Activated CD4-positive, alpha-beta T cell treated with anti-CD3 and anti-CD28 coated beads for 1 hour (primary cell): Measurements from ENCODE around the gene PLEKHG4B.
A peak's percentile ranks its signal among the peaks of the same experiment; 100 is the strongest.
"Not testable (repeated sequence)": the region's sequence is repeated elsewhere in the genome, so short reads cannot be mapped to it uniquely, and the experiment has no call there.

Experiments
- DNase-seq: peaks from one replicate; pipeline ENCODE4 v3.0.0-alpha.2; 2020

PLEKHG4B gene

DNA sequence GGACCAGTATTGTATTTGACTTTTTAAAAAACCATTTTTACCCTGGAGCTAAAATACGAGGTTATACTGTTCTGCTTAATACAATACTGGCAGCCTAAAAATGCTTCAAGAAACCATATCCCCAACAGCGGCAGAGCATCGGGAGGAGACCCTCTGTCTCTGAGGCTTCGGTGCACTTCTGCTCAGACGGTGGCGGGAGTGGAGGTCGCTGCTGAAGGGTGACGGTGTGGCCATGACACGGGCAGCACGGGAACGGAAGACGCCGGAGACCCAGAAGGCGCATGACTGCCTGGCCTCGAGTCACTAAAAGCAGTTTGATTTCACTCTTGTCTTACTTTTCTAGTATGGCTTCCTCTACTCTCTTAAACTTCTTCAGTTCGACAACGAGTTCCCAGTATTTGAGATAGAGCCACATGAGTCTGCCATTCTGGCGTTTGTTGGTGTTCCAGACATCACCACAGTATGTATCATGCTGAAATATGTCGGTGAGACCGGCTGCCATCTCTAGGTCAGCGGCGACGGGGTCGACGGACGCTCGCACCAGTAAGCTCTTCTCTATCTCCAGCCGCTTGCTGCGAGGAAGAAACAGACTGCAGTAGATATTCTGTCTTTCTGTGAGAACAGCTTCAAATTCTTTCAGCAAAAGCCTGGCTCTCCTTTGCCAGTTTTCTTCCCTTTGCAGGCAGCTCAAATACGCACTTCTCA is 113.2 kb downstream of the PLEKHG4B start:
- no peak for DNase-seq

DNA sequence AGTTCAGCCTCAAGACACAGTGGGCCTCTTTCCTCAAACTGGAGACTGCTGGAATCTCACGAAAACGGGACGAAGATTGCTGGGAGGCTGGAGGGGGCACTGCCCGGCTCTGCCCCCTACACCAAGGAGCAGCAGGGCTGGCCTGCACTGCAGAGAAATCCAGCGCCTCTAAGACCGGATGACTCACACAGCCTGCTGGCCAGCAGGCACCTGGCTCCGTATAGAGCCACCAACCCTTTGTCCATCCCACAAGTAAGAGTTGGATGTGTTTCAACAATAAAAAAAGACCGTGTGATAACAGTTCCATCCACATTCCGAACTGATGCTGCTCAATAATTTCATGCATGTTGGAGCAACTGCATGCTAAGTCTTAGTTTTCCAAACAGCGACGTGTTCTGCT is 114.4 kb downstream of the PLEKHG4B start:
- no peak for DNase-seq

DNA sequence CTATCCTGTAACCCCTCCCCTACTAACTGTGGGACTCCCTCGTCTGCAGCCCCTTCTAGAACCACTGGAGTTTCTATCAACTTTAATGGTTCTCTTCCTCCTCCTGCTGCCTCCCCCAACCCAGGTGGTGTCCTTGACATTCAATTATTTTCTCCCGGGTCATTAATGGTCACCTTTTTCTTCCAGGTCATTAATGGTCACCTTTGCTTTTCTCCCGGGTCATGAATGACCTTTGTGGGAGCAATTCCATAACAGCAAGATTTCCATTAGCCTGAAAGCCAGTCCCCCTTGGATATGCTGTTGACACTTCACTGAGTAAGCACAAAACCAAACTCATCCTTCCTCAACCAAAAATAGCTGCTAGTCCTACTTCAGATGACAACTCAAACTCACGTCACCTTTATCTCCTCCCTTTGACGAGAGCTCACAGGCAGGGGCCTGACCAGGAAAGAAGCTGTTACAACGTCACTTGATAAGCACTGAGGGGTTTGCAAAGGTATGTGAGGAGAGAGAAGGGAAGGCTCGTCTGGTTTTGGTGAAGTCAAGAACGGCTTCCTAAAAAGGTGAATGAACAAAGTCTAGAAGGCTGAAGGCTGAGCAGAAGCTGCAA is 115.1 kb downstream of the PLEKHG4B start:
- no peak for DNase-seq

DNA sequence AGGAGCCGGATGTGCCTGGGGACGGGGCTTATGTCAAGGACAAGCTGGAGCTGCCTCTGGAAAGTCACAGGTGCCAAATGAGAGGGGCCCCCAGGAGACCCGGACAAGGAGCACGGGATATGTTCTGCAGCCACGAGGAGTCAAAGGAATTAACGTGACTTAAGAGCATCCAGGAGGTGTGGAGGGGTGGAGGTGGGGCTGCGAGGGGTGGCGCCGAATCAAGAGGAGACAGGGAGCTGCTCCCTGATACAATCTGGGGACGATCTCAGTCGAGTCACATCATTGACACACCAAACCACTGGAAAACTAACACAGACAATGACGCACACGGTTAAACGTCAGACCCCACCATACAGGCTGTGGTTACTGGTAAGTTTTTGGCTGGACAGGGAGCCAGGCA is 115.6 kb downstream of the PLEKHG4B start:
- DNase-seq: no peak

DNA sequence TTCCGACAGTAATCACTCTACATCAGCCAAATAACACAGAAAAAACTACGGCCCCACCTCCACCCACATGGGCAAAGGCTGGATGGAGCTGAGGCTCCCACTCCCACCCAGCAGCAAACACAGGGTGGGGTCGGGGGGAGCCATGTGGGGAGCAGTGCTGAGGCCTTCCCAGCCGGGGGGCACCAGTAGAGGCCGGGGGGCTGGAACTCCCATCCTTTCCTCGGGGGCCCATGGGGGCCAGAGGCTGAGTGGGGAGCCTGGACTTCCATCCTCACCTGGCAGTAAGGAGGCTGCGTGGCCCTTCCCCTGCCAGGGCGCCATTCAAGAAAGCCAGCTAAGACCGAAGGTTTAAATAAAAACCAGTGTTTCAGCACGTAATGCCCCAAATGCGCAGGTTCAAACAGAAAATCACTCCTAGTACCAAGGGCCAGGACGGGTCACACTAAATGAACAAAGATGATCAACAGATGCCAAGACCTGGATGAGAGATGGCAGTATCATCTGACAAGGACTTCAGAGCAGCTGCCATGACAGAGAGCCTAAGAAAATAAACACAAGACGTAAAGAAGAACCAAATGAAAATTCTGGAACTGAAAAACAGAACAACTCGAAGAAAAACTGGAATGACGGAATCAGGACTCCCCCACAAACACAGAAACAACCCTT is 116.6 kb downstream of the PLEKHG4B start:
- DNase-seq: no peak

DNA sequence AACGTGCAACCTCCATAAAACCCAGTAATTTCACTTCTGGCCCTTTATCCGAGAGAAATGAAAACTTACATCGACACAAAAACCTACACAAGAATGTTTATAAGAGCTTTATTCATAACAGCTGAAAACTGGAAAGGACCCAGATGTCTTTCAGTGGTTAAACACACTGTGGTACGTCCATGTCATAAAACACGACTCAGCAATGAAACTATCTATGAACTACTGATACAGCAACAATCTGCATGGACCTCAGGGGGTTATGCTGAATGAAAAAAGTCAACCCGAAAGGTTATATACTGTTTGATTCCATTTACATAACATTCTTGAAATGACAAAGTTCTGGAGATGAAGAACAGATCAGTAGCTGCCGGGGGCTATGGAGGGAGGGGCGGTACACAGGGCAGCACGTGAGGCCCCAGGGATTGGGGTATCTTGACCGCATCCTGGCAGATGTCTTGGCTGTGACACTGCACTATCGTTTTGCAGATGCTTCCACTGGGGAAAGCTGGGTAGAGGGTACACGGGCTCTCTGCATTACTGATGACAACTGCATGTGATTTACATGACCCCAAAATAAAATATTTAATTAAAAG is 121.9 kb downstream of the PLEKHG4B start:
- DNase-seq: no peak

DNA sequence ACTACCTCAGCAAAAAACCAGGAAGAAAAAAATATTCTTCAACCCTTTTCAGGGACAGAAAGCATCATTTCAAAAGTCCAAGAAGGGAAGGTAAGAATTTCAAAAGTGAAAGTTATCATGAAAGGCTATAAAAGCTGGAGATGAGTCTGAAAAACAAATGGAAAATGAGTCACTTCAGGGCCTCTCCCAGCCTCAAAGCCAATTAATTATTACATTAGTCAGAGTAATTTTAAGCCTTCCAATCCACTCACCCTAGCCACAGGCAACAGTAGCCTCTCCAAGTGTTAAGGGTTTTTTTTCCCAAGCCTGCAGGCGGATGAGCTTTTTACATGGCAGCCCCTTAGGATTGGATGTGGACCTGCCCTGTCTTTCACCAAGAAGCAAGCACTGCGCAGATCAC is 123.3 kb downstream of the PLEKHG4B start:
- not testable (repeated sequence) for DNase-seq

DNA sequence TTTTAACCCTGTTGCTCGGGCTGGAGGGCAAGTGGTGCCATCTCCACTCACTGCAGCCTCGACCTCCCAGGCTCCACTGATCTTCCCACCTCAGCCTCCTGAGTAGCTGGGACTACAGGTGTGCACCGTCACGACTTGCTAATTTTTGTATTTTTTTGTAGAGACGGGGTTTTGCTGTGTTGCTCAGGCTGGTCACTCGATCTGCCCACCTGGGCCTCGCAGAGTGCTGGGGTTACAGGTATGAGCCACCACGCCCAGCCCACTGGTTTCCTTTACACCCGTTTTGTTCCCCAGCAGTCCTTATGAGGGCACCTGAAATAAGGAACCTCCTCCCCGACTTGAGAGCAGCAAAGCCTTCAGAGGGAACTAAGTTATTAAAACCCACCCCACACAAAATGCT is 124.1 kb downstream of the PLEKHG4B start:
- DNase-seq: not testable (repeated sequence)

DNA sequence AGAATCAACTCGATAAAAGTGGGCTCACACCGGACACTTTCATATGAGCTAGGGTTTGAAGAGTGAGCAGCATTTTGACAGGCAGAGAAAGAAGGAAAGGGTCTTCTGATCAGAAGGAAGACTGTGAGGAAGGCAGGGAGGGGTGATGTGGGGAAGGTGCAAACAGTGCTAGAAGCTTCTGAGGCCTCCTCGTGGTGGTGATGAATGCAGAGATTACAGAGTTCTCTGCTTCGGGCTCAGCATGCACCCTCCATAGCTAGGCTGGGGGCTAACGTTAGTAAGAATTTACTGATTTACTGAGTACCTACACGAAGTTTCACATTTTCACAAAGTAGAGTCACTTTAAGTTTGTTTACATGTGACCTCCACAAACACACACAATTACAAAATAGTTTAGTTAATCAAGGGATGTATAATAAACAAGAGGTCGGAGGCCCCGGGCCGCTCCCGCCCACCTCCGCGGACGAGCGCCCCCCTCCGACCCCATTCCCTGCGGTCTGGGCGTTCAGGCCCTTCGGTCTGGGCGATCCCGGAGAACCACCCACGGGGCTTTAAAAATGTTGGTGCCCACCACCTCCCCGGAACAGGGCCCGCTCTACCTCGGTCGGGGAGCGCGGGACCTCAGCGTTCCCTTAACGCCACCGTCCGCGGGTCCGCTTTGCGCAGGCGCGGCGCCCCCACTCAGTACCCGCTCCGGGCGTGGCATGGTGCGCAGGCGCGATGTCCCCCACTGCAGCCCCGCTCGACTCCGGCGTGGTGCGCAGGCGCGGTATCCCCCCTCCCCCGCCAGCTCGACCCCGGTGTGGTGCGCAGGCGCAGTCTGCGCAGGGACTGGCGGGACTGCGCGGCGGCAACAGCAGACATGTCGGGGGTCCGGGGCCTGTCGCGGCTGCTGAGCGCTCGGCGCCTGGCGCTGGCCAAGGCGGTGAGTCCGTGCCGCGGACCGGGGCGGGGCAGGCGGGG is 125.8 kb downstream of the PLEKHG4B start, which contains the start of the genes CCDC127 and SDHA:
Gene CCDC127 (minus strand): TSS at position 660 of the 963 bp plus-strand sequence. CDS start 1,304 bp downstream, outside the sequence.
Gene SDHA (plus strand): TSS at position 827 of the 963 bp plus-strand sequence. CDS start 36 bp downstream, at position 863.
- peak; percentile 99 for DNase-seq

DNA sequence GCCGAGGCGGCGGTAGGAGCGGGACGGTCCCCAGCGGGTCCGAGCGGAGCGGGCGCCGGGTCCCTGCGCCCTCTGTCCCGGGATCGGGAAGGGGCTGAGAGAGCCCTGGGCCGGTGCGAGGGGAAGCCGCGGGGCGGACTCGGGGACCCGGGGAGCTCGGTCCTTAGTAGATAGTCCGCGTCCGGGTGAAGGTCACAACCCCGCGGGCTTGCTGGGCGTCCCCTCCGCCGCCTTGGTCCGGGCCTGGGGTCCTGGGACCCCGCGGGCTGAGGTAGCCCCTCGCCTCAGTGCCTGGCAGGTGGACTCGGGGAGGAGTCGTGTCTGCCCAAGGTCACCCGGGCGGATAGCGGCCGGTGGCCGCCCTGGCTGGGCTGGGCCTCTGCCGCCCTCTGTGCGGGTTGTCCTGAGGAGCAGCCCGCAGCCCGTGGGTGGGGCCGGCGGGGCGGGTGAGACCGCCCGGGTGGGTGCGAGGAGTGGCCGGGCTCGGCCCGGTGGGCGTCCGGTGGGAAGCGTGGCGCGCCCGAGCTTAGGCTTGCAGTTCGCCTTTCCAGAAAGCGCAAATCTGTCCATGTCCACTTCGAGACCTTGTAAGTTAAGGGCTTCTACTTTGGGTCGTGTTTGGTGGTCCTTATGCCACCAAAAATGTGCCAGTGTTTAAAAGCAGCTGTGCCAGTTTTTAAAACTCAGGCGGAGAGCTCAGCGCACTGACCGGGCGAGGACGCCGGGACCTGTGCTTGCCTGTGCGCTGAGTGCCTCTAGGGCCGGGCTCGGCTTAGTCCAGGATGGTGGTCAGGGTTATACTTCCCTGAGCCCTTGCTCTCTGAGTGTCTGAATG is 126.7 kb downstream of the PLEKHG4B start:
- DNase-seq: no peak

DNA sequence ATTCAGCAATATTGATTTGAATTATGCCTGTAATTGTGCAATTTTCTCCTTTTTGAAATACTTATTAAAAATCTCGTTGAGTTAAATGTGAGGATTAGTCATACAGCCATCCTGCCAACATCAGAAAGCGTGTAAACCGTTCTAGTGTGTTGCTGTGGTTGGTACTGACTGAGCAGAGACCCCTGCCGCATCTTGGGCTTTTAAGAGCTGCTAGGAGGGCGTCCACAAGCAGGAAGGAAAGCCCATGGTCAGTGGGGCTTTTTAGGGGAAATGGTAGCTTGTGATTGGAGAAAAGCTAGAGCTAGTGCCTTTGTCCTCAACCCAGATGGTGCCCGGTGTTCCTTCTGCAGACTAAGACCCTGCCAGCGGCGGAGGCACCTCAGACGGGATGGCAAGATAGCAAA is 127.5 kb downstream of the PLEKHG4B start:
- DNase-seq: no peak

DNA sequence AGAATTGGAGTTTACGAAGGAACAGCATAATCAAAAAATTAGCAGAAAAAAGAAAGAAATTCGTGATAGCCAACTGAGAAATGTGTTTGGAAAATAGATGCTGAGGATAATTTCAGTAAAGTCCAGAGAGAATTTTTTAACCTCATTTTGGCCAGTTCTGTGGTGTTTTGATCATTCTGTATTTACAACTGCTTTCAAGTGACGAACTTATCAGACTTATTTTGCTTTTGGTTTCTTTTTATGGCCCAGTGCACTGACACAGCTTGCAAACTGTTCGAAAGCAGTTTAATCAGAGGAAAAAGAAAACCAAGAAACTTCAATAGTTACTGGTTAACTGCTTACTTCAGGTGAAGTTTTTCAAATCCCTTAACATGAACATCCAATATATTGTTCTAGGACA is 128.0 kb downstream of the PLEKHG4B start:
- DNase-seq: no peak

DNA sequence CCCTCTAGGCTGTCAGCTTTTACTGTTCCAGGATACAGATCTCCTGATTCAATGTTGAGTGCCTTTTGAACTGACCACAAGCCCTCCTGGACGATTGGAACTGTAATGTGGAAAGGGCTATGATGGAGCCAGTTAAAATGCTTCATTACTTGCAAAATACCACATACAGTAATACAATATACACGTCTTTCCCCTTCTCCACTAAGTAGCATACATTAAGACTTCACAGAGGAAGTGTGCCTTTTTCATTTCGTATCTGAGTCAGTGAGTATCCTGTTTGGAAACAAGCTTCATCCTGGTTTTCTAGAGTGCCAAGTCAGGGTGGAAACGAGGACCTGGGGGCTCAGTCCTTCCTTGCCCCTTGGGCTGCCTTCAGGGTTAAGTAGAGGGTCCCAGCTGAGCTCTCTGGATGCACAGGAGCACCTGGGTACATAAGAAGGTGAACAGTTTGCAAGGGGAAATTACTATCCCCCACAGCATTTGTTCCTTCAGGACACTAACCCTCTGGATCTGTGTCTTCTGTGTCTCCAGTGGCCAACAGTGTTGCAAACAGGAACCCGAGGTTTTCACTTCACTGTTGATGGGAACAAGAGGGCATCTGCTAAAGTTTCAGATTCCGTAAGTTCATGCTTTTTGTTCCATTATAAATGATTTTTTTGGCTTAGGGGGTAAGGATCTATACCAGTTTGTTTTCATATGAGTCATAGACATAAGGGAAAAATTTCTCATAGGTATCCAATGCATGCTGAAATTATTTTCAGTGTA is 131.2 kb downstream of the PLEKHG4B start:
- DNase-seq: not testable (repeated sequence)

DNA sequence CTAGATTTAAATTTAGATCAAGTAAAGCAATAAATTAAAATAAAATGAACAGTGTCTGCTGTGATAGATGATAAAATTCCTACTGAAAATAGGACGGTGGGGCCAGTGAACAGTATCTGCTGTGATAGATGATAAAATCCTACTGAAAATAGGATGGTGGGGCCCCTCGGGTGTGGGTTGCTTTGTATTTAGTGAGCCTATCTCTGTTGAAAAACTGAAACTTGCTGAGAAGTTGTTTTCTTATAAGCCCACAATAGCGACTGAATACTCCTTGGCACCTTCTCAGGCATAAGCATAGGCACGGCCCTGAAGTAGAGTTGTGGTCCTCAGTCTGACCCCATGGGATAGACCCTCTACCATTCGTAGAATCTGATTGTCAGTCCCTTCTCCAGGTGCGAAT is 131.8 kb downstream of the PLEKHG4B start:
- DNase-seq: no peak

DNA sequence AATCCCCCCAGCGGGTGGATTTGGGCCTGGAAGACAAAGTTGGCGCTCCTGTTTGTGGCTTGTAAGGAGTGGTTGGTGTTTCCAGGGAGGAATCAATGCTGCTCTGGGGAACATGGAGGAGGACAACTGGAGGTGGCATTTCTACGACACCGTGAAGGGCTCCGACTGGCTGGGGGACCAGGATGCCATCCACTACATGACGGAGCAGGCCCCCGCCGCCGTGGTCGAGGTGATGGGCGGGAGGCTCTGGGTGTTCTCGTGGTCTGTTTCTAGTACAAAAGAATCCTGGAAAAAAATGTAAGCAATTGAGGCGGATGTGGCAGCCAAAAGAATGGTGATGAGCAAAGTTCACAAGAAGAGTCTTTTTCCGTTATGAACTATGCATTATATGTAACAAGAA is 133.4 kb downstream of the PLEKHG4B start:
- no peak for DNase-seq

DNA sequence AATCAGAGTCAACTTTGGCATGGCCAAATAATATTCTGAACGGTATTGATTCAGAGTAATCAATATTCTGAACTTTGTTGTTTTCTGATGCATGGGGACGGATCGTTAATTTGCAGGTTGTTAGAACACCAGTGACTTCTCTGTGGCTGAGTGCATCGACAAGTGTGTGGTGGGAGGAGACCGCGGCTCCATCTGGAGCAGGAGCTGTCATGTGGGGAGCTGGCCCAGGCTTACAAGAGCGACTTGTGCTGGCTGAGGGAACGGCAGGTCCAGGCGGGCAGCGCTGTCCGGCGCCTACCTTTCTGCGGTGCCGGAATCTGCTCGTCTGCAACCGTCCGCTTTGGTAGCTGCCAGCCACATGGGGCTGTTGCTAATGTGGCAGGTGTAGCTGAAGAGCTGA is 135.4 kb downstream of the PLEKHG4B start:
- DNase-seq: not testable (repeated sequence)

DNA sequence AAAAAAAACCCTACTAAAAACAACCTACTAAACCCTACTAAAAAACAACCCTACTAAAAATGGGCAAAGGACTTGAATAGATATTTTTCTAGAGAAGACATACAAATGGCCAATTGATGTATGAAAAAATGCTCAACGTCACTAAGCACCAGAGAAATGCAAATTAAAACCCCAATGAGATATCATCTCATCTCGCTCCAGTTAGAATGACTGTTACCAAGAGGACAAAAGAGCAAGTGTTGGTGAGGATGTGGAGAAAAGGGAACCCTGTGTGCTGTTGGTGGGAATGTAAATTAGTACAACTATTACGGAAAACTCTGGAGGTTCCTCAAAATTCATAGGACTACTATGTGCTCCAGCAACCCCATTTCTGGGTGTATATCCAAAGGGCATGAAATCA is 136.9 kb downstream of the PLEKHG4B start:
- no peak for DNase-seq

DNA sequence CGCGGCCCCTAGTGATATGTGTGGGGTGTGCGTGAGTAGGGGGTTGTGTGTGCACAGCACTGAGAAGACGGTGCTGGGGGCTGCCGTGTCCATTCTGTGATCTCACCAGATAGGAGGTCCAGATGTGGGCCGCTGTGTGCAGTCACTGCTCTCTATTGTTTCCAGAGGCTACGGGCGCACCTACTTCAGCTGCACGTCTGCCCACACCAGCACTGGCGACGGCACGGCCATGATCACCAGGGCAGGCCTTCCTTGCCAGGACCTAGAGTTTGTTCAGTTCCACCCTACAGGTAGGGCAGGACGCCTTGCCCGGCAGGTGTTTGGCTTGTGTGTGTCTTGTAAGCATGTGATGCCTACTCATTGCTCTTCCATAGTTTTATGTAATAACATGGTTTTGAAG is 138.7 kb downstream of the PLEKHG4B start:
- DNase-seq: no peak

DNA sequence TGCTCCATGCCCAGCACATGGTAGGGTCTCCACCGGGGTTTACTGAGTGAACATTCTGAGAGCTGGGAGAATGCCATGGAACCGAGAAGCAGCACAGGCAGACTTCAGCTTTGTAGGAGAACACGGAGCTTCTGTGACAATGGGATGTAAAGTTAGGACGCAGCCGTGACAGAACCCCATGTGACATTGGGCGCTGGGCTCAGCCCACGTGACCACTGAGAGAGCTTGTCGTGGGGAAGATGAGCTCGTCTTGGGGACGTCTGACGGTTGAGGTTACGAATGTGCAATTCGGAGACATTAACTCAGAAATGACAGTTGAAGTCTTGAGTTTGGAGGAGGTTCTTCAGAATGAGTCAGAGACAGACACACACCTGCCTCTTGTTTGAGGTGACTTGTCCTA is 139.7 kb downstream of the PLEKHG4B start:
- DNase-seq: no peak

DNA sequence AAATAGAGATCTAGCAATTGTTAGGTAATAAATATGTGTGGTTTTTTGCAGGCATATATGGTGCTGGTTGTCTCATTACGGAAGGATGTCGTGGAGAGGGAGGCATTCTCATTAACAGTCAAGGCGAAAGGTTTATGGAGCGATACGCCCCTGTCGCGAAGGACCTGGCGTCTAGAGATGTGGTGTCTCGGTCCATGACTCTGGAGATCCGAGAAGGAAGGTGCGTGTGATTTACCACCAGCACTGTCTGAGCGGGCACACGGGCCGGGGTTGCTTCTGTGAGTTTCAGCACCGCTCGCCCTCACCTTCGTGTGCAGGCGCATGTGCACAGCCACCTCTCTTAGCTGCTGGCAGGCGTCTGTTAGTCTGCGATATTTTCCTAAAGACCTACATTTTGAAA is 141.5 kb downstream of the PLEKHG4B start:
- not testable (repeated sequence) for DNase-seq

DNA sequence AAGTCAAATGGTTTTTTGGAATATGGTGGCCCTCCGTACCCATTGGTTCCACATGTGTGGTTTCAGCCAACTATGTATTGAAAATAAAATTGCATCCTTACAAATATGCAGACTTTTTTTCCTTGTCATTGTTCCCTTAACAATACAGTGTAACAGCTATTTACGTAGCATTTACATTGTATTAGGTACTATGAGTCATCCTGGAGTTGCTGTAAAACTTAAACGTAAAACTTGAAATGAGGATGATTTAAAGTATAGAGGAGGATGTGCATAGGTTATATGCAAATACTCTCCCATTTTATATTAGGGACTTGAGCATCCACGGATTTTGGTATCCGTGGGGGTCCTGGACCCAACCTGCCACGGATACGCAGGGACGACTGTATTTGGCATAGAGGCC is 142.5 kb downstream of the PLEKHG4B start:
- no peak for DNase-seq
